ENCODE measurements around the gene NR6A1.

NR6A1 gene

DNA sequence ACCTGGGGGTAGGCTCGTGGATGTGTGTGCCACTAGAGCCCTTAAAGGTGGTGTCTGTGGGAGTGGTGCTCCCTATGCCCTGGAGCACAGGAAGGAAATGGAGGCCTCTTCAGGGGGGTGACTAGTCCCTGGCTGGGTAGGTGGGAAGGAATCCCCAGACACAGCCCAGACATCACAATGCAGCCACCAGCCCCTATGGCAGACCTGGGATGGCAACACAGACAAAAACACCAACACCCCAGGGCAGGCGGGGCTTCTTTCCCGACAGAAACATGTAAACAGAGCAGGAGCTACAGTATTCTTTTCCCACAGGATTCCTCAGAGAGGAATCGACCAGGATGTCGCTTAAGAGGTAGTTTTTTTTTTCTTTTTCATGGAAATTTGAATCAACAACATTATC, 253.5 kb downstream of the NR6A1 start:
- DNase-seq = no peak

DNA sequence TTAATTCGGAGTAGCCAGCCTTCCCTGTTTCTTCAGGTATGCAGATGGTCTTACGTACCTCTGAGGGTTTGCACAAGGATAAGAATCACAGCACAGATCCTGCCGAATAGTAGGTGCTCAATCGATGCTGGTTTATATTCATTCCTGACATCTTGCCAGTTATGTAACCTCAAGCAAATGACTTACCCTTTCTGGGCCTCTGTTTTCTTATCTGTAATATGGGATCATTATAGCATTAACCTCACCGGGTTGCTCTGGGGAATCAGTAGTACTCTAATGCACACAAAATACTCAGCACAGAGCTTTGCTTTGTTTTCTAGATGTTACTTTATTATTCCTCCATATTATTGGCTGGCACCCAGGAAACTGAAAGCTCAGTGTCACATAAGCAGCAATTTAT, 256.2 kb downstream of the NR6A1 start:
- DNase-seq = no peak

DNA sequence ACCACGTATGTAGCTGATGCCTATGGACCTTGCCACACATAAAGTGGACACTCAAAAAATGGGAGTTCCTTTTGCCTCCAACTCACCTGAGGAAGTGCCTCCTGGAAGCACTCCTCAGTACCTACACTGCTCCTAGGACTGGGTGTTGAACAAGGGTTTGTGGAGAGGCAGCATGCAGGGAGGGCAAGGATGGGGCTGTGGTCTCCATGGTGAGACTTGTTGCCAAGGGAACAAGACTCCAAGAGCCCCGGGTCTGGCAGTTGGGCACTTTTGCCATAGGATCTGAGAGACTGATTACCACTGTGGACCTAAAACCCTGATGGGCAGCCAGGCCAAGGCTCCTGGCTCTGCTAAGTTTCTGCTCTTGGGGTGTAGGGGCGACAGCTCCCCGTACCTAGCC, 257.0 kb downstream of the NR6A1 start:
- DNase-seq = no peak

GRCh38 chr9:124513376-124513994, 257.6 kb downstream of the NR6A1 start:
- no peak for DNase-seq

DNA sequence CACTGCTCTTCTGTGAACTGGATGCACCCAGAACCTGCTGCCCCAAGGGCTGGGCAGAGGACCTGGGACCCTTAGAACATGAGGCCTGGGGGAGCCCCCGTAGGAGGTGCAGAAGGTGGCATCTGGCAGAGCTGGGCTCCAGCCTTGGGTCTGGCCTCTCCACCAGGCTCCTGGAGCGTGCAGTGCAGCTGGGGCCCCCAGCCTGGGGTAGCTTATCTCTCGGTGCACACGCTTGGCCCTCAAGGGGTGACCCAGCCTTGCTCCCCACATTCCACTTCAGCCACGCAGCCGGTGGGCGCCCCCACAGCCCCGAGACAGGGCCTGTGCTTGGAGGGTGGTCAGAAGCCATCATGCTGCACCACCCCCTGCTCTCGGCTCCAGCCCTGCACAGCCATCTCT, 258.3 kb downstream of the NR6A1 start:
- DNase-seq = no peak

- no peak for DNase-seq
Observed at GRCh38 chr9:124511891-124512805, 259.0 kb downstream of the NR6A1 start.

GRCh38 chr9:124511426-124511840, 259.7 kb downstream of the NR6A1 start:
- DNase-seq = no peak

GRCh38 chr9:124510650-124511425, 260.3 kb downstream of the NR6A1 start:
- no peak for DNase-seq

DNA sequence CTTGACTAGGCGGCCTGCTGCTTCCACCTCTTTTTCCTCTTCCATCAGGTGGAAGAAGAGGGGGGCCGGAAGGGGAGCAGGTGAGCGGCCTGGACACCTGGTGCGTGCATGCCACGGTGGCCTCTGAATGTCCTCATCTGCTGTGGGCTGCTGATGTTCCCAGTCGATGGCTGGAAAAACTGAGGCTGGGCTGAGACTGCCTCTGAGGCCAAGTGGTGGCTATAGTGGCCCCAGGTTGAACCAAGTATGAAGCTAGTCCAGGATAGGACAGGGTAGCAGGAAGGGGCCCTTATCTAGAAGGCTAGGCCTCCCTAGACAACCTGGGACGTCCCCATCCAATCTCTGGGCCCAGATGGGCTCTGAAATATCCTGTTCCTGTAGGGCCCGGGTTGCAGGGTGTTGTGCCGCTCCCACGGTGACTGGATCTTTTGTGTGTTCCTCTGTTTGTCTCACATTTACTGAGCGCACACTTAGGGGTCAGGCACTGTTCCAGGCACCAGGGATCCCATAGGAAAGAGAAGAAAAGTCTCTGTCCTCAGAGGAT, 263.2 kb downstream of the NR6A1 start:
- no peak for DNase-seq

DNA sequence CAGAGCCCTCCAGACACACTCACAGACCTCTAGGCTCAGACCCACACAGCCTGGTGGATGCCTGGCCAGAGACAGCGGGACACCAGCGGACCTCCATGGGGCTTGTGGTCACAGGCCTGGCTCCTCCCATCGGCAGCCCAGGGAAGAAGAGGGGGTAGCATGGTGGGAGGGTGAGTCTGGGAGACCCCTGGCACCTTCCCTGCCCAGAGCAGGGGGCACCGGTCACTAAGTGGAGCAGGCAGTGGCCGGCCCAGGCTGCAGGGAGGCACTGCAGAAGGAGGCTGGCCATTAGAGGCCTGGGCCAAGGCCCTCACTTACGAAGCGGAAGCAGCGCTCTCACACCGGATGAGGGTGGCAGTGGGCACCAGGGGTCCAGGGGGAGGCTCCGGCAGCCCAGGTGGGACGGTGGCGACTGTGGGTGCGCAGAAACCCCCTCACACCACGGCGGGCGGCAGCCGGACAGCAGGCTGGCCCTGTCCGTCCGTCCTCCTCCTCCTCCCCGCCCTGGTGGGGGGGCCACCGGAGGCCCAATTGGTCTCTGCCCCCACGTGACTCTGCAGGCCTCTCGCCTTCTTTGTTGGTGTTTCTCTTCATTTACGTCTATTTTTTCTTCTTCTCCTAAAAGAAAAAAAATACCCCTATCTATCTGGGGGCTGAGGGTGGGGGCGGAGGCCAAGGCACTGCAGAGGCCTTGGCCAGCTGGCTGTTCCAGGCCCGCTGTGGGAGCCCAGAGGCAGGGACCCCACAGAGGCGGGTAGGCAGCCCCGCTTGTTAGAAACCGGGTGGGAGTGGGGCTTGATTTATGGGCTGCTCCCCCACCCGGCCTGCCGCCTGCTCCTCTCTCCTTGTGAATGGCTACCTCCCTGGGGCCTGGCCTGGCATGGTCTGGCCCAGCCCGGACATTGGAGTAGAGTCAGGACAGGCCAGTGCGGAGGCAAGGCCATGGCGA, 263.9 kb downstream of the NR6A1 start, which contains the start of gene NR5A1:
Gene NR5A1 (minus strand): TSS at position 469 of the 949 bp plus-strand sequence. CDS start 4,004 bp downstream, outside the sequence.
- DNase-seq = no peak

GRCh38 chr9:124506433-124506832, 264.7 kb downstream of the NR6A1 start:
- no peak for DNase-seq

GRCh38 chr9:124505901-124506346, 265.2 kb downstream of the NR6A1 start:
- DNase-seq = no peak

DNA sequence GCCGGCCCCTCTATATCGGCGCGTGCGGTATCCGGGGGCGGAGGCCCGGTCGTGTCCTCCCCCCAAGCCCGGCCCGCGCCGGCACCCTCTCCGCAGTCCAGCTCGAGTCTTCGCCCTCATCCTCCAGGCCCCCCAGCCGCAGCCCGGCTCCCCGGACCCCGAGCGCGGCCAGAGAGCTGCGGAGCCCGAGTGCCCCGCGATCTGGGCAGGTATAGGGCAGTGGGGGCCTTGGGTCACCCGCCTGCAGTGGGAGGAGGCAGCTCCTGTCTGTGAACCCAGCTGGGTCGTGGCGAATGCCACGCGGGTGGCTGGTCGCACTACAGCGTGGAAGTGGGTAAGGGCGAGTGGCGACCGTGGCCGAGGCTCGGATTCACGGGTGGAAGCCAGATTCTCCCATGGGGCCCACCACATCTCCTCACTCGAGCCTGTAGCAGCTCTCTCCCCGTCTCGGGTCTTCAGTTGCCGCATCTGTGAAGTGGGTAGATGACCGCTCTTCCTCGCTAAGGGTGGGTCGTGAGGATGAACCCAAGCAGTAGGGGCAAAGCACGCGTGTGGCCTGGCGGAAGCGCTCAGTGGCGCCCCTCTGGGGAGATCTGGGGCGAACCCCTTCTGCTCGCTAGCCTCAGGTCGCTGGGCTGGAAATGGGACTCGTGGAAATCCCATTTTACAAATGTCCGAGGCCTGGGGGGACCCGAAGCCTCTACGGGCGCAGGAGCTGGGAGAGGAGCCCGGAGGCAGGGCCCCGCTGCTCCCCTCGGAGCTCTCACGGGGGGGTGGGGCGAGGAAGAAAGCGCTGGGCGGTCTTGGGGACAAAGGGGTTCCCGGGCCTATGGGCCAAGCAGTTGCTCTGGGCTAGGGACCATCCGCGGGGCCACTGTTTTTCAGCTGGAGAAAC, 265.9 kb downstream of the NR6A1 start:
- DNase-seq = no peak

DNA sequence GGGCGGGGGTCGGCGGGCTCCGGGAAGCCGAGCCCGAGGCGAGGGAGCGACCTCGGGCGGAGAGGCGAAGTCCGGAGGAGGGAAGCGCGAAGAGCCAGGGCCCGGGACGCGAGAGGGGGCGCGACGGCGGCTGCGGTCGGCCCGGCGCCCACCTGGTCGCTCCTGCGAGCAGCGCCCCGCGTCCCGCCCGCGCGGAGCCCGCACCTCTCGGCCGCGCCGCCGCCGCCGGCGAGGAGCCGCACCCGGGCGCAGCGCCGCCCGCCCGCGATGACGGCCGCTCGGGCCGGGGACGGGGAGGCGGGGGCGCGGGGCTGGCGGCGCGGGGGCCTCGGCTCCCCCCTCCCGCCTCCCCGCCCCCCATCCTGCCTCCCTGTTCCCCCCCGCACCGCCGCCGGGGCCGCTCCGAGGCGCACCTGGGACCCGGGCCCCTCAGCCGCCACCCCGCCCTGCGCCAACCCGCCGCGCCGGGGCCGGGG, 266.5 kb downstream of the NR6A1 start:
- no peak for DNase-seq

DNA sequence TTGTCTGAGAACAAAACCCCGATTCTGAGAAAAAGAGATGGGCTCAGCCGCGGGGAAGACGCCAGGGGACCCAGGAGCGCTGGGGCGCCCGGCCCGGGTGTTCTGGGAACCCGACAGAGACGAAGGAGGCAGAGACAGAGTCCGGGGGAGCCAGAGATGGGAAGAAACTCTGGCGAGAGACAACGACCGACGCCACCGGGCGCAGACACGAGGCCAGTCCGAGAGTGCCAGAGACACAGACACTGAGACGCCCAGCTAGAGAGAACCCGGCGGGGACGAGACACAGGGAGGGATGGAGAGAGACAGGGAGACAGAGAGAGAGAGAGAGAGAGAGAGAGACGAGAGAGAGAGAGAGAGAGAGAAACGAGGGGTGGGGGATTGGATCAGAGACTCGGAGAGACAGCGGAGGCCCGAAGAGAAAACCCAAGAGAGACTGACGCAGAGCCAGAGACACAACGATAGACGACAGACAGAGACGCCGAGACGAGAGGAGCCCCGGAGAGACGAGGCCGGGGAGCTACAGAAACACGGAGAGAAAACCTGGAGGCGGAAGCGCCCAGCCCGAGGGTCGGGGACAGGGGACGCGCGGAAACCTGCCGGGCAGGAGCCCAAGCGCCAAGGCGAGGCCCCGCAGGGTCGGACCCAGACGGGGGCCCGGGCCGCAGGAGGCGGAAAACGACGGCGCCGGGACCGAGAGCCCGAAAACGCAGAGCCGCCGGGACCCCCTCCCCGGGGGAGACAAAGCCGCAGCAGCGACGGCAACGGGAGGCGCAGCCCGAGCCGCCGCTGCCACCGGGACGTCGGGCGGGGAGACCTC, 267.2 kb downstream of the NR6A1 start:
- DNase-seq = no peak

GRCh38 chr9:124502711-124503702, 268.1 kb downstream of the NR6A1 start:
- no peak for DNase-seq

- no peak for DNase-seq
Observed at GRCh38 chr9:124501771-124502320, 269.3 kb downstream of the NR6A1 start.

Measured in fibroblast of skin of back (primary cell).